ENCODE data around the gene MRPS2.

Gene MRPS2

GRCh38 chr9:135487281-135488012 is 13.0 kb upstream of the MRPS2 start:
- H3K4me3 ChIP-seq (replicated peaks in 1 of 2; ENCODE audit: low read depth in 2 of 2, low read length in 2 of 2), result no peak overlapping the region
- no peak for DNase-seq (ENCODE audit: low read depth in 2 of 2)
- no peak for TF ChIP-seq CTCF (IDR thresholded peaks at IDR 0.05; ENCODE audit: low read depth, low read length)

- no peak overlapping the region for H3K4me3 ChIP-seq (replicated peaks in 1 of 2; ENCODE audit: low read depth in 2 of 2, low read length in 2 of 2)
- no peak for DNase-seq (ENCODE audit: low read depth in 2 of 2)
- TF ChIP-seq CTCF (IDR thresholded peaks at IDR 0.05; ENCODE audit: low read depth, low read length), result no peak
These were observed 12.5 kb upstream of the MRPS2 start for GRCh38 chr9:135488013-135488330.

- TF ChIP-seq CTCF (IDR thresholded peaks at IDR 0.05; ENCODE audit: low read depth, low read length), result no peak
- no peak overlapping the region for H3K4me3 ChIP-seq (replicated peaks in 1 of 2; ENCODE audit: low read depth in 2 of 2, low read length in 2 of 2)
- DNase-seq (ENCODE audit: low read depth in 2 of 2), result no peak
These were observed 12.0 kb upstream of the MRPS2 start for GRCh38 chr9:135488527-135488926.

- no peak overlapping the region for H3K4me3 ChIP-seq (replicated peaks in 1 of 2; ENCODE audit: low read depth in 2 of 2, low read length in 2 of 2)
- TF ChIP-seq CTCF (IDR thresholded peaks at IDR 0.05; ENCODE audit: low read depth, low read length), result no peak
- no peak for DNase-seq (ENCODE audit: low read depth in 2 of 2)
These were observed 11.1 kb upstream of the MRPS2 start for GRCh38 chr9:135489188-135489906.

GRCh38 chr9:135490166-135490870 is 10.2 kb upstream of the MRPS2 start:
- no peak for TF ChIP-seq CTCF (IDR thresholded peaks at IDR 0.05; ENCODE audit: low read depth, low read length)
- DNase-seq (ENCODE audit: low read depth in 2 of 2), result no peak

GRCh38 chr9:135490980-135491464 is 9.5 kb upstream of the MRPS2 start:
- H3K4me3 ChIP-seq (replicated peaks in 1 of 2; ENCODE audit: low read depth in 2 of 2, low read length in 2 of 2), result no peak overlapping the region
- TF ChIP-seq CTCF (IDR thresholded peaks at IDR 0.05; ENCODE audit: low read depth, low read length), result no peak
- DNase-seq (ENCODE audit: low read depth in 2 of 2), result no peak

More at GRCh38 chr9:135490166-135490870, 10.2 kb upstream of the MRPS2 start:
- H3K4me3 ChIP-seq (replicated peaks in 1 of 2; ENCODE audit: low read depth in 2 of 2, low read length in 2 of 2), result no peak overlapping the region
